HG03045 (cell line): ENCODE data around the gene TNFAIP3.

ENCODE experiments used
- ATAC-seq: cut with Tn5 transposase; IDR thresholded peaks from one replicate; pipeline ENCODE4 v1.9.1; 2021; ENCODE audit warnings: mild to moderate bottlenecking, moderate library complexity; ENCODE audit not compliant: unreplicated experiment

The TNFAIP3 gene

DNA sequence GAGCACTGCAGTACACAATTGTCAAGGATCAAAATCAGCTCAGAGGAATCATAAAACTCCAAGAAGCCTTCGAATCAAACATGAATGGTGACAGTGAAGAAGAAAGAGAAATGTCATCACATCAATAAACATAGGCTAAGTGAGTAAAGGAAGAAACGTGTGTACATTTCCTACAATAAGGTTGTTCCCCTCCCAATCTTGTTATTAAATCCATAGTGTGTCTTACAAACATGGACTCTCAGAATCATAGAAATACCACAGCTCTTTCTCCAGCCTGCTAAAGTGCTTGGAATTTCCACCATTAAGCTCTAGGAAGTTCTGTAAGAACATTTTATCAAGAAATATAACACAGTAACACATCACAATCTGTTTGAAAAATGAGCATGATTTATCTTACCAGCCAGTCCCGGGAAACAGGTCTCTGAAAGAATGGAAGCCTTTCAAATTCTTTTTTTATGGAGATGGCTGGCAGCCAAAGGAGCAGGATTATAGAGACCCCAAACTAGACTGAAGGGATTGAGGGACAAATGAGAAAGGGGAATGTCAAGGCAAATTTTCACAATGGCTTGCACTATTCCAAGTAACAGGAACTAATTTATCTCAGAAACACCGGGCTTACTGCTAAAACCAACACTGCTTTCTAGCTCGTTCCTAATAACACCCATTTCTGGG is 4.5 kb upstream of the TNFAIP3 start:
- ATAC-seq = no peak

DNA sequence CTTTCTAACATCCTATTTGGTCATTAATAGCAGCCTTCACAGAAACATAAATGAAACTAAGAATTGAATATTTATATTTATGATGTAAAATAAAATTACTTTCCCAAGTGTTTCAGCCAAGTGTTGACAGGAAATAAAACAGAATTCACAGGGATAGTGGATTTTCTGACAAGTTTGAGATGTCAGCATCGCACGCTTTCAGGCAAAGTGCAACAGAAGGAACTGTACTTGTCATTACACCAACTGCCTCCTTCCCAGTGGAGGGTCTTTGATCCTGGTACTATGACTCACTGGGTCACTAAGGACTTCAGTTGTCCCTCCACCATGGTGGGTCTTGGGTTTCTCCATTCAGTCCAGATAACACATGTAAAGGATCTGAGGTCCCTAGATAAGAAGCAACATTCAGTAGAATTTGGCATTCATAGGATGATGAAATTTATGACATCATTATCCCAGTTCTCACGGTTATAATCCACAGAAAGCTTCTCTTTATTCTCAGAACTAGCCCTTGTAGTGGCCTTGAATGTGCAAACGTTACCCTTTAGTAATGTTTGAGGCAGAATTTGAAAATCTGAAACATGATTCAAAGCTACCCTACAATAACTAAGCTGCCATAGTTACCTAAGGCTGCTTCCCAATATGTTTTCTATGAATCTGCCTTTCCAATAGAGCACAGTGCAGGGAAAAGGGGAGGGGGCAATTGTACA is 3.8 kb upstream of the TNFAIP3 start:
- no peak for ATAC-seq

DNA sequence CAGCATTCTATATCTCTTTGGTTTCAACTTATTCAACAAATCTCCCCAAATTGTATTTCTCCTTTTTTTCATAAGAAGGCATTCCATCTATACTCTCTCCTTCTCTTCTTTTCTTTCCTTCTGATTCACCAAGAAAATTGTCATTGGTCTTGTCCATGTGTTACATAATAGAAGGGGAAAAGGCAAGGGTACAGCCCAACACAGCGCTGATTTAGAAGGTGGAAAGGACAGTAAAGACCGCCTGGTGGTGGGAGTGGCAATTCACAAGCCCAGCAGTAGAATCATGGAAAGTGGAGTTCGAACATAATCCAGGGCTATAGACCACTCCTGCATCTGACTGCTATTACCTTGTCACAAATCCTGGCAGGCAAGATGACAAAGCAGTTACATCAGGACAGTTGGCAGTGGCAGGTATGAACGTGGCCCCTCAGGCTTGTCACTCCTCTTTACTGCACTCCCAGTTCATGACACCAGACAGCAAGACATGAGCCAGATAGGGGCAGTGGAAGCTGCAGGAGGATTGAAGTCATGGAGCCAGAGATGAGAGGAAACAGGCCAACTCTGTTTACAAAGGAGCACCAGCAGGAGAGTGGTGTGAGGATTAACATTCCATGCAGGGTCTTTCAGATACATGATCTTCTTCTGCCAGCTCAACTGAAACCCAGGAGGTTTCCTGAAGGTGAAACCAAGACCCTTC is 2.1 kb upstream of the TNFAIP3 start:
- ATAC-seq = no peak

DNA sequence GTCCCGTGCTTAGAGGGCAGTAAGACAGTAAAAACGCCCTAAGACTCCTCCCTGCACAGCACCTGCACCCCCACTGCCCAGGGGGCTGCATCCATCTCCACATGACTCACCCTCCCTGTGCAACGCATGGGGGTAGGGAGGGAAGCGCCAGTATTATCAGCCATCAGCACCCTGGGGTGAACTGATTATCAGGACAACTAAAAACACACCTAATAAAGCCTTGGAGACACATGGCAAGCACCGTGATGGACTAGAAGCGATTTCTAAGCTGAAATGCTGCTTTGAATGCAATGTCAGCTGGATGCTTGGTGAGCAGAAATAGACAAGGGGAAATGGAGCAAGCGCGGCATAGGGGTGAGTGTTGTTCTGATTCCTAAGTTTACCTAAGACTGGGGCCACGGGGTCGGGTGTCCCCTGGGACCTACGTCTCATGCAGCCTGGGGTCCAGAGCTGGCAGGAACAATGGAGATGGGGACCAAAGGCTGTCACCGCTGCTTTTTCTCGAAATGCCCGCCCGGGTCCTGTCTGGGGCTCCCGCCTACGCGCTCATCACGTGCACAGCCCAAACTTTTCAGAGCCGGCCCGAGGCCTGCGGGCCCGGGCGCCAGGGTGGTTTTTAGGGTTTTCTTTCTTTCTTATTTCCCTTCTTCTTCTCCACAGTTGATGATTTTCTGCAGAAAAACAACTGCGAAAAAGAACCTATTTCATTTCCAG is 702 bp upstream of the TNFAIP3 start:
- peak; percentile 34 for ATAC-seq

DNA sequence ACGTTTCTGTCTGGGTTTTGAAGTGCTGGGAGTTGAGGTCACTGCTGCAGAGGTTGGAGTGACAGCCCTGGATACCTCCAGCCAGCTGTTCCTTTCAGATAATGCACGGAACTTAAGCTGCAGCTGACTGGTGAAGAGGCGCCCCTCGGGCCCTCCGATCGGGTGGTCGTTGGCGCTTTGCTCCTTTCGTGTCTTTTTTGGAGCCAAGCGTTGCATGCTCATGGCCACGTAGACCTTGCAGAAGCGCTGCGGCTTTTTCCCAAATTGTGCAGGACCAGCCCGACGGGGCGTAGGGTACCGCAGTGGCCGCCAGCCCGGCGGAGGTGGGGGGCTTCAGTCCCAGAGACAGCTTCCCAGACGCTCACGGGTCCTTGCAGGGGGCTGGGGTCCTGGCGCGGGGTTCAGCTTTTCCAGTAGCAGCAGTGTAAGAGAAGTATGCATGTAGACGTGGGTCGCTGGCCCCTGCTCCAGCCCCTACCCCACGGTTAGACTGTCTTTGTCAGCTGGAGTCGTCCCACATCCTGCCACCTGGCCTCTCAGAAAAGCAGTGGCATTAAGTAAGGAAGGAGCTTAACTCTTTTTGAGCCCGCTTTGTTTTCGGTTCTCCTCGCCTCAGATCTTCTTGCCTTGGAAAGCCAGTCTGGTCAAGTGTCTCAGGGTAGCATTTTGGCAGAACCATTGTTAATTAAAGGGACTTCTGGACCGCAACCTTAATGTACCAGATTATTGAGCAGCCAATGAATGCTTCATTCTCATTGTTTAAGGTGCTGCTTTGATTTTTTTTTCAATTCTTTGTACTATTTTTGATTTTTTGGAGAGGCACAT is 838 bp downstream of the TNFAIP3 start:
- peak; percentile 8 for ATAC-seq

DNA sequence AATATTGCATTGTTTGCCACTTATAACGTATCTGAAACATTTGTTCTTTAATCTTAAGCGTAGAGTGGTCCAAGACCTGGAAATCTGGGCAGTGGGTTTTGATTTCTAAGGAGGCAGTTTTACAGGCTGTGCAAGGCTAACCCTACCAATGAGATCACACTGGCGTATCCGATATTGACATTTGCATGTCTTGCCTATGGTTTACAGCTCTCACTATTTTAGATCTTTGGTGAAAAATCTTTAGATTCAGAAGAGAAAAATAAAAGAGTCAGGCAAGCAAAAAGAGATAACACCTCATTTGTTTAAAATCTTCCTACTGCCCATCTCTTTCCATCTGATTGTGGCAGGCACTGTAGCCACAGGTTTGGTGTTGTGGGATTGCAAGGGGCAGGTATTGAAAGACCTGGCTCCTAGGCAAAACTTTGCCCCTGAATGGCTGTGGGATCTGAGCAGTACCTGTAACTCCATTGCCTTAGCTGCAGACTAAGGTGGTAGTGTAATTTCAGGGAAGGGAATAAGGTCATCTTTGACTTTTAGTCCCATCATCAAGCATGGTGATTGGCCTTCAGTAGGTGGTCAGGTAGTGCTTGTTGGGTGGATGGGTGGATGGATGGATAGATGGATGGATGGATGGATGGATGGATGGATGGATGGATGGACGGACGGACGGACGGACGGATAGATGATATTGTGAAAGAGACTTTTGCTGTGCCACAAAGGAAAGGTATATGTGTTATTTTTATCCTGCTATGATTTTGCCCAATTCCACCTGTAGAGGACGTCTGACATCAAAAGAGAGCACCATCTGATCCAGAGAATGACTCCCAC is 1.9 kb downstream of the TNFAIP3 start:
- no peak for ATAC-seq

DNA sequence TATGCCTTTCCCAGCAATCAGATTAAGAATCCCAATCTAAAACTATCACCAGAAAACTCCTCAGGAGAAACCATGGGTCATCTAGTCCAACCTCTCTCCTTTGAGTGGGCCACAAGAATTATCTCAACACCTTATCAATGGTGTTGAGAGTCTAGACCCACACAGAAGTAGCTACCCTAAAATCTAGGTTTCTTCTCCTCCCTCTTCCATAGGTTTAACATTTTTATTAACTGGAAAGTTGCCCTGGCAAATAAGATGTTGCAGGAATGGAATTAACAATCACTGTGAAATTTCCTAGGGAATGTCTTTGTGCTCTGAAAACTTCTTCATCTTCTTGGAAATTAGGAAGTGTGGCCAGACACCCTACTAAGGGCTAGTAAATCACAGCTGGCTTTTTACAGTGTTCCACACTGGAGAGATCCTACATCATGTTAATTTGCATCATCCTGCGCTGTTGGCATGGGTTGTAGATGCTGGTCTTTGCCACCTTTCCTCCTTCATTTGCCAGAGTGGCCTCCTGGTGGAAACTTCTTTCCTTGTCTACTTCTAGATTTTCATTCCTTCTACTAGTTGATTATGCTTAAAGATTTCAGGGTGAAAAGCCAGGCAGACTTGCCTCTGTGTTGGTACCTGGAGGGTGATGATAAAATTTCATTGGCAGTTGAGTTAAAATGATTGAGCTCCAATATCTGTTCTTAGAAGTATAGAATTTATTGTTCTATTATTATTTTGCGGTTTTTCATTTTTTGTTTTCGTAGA is 2.7 kb downstream of the TNFAIP3 start:
- no peak for ATAC-seq

DNA sequence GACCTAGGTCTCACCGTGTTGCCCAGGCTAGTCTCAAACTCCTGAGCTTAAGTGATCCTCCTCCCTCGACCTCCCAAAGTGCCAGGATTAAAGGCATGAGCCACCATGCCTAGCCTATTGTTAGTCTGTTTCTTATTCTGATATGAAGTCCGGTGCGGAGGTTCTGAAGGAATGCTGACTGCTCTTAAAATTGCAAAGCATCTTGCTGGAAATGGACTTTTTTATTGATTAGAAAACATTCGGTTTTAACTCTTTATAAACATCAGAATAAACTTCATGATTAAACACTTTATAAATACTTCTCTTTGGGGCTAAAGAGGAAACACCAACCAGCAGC is 3.2 kb downstream of the TNFAIP3 start:
- ATAC-seq = no peak

DNA sequence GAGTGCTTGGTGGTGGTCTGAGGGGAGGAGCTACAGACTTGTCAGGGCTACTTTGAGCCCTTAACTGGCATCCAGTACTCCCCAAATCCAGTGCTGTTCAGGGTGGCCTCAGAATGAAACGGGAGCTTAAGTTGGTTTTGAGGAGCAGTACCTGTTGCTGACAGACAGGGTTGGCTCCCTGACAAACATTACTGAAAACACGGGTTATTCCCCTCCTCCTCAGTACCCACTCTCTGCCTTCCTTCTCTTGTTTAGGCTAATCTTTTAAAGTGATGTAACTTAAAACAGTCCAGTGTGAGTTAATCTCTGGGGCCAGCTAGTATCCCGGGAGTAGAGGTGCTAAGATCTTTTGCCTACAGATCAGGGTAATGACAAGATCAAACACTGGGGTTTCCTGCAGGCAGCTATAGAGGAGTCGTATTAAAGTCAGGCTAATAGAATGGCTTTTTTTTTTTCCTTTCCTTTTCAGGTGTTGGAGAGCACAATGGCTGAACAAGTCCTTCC is 3.7 kb downstream of the TNFAIP3 start:
- peak; percentile 21 for ATAC-seq

DNA sequence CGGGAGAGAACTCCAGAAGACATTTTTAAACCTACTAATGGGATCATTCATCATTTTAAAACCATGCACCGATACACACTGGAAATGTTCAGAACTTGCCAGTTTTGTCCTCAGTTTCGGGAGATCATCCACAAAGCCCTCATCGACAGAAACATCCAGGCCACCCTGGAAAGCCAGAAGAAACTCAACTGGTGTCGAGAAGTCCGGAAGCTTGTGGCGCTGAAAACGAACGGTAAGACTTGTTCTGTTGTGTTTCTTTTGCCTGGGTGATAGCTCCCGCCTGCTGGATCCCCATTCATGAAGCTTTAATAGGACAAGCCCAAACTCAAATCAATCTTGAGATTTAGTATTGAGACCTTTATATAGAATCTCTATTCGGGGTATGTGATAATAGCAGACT is 4.2 kb downstream of the TNFAIP3 start:
- ATAC-seq = no peak

DNA sequence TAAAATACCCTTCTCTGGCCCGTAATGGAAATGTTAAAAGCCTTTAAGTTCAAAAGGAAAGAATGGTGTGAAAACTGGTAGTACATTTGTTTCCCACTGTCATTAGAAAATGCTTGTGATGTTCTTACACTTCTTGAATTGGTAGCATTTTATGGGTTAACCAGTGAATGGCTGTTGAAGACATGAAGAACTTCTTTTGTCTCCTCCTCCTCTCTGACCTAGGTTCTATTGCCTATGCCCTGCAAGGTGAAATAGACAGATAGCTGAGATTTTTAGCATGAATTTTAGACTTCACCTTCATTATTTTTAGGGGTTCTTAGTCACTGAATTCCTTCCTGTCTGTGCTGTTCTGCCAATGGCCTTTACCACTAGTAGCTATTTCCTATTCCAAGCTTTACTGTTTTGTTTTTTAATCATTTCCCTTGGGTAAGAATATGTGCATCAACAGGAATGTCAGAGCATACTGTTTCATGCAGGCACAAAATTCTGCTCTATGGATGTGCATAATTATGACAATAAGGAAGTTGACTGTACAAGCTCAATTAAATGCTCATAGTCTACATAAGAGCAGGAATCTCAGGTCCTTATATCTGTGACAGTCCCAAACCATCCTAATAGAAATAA is 4.9 kb downstream of the TNFAIP3 start:
- ATAC-seq = no peak

DNA sequence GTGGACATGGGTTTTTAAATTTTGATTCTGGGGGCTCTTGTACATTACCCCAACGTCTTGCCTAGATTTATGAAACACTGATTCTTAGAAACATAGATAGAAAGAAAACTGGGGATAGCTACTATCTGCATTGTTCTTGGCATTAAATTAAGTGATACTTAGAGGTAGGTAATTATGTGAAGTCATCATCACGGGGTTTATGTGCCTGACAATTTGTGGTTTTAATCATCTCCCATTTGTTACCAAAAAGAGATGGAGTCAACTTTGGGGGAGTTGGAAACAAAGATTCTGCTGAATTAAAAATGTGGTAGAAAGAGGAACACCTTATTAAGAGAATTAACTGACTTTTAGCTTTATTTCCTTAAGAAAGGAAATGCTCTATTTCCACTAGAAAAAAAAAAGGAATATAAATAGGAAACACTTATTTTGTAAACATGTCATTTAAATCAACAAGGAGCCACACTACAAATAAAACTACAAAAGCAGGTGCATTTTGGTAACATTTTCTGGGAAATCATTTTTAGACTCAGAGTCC is 5.6 kb downstream of the TNFAIP3 start:
- no peak for ATAC-seq

DNA sequence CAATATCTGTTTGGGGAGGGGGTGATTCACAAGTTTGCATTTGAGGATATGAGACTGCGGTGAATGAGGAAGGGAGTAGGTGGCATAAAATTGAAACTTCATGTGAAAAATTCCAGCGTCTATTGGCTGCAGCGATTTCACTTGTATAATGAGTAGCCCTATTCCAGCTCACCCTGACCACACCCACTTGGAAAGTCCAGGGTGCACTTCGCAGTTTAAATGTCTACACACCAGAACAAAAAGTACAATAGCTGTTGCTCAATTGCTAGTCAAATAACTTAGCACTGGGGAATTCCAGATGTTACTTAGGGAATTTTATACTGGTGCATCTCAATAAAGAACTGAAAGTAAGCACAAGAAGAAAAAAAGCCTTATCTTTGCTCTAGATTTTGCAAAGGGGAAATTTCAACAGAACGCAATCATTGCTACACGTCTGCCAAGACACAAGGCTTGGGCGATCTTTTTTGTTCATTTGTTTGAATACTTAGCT is 6.3 kb downstream of the TNFAIP3 start:
- ATAC-seq = peak; percentile 43

DNA sequence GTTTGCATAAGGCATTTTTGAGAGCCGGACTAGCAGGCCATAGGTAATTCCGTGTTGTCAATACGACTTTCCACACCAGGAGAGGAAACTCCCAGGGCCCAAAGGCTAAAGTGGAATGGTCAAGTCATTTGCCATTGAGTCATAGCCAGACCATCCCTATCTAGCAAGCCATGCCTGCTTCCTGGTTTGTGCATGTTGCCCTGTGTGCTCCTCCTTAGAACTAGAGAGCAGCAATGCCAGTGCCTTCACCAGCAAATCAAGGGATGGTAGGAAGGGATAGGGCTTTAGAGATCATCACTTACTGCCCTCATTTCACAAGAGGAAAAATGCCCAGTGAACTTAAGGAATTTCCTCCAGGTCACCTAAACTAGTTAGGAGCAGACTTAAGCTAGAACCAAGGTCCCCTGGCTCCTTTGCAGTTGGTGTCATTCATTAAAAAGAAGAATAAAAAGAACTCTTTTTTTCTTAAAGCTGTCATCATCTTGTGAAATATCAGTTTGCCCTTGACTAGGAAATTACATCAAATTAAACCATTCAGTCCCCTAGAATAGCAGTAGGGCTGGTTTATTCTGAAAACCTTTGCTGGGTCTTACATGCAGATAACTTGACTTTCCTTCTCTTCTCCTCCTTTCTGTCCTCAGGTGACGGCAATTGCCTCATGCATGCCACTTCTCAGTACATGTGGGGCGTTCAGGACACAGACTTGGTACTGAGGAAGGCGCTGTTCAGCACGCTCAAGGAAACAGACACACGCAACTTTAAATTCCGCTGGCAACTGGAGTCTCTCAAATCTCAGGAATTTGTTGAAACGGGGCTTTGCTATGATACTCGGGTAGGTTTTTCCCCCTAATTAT is 7.4 kb downstream of the TNFAIP3 start:
- no peak for ATAC-seq

DNA sequence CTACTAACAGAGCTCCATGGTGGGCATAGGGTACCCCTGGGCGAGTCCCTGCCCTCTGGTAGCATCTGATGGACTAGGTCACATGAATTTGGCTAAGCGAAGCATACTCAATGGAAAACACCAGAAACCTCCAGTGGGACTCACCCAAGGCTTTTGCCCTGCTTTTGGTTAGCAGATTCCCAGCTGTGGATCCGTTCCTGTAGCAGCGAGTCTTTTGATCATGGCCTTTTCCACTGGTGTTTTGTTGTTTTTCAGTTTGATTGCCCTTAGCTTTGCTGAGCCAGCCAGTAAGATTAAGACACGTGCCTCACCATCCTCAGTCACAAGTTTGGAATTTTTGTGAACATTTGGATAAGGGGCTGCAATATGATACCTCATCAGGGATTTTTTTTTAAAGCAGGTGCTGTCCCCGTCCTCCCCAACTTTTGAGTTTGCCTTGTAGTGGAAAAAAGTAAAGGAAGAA is 8.0 kb downstream of the TNFAIP3 start:
- ATAC-seq = no peak

DNA sequence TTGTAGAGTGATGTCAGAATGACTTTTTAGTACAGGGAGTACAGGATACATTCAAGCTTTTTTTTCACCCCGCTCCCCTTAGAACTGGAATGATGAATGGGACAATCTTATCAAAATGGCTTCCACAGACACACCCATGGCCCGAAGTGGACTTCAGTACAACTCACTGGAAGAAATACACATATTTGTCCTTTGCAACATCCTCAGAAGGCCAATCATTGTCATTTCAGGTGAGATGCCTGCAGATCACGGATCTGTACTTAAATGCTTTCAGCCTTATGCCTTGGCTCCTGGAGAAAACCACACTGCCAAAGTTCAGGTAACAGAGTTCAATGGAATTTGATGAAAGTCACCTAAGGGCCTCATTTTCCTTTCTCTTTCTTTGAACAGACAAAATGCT is 8.5 kb downstream of the TNFAIP3 start:
- no peak for ATAC-seq

DNA sequence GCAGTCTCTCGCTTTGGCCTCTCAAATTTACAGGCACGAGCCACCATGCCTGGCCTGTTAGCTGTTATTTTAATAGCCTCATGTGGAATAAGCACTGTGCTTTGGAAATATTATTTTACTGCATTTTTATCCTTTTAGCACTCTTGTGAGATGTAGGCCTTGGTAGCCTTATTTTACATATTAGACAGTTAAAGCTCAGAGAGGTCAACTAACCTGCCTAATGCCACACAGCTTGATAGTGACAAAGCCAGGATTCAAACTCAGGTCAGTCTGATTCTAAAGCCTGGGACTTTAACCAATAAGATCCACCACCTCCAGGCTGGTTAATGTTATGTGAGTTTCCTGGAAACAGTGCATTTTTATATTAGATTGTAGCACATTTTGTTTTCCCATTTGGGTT is 9.5 kb downstream of the TNFAIP3 start:
- no peak for ATAC-seq
